ENCODE measurements around the gene PLXNA2.

The PLXNA2 gene

DNA sequence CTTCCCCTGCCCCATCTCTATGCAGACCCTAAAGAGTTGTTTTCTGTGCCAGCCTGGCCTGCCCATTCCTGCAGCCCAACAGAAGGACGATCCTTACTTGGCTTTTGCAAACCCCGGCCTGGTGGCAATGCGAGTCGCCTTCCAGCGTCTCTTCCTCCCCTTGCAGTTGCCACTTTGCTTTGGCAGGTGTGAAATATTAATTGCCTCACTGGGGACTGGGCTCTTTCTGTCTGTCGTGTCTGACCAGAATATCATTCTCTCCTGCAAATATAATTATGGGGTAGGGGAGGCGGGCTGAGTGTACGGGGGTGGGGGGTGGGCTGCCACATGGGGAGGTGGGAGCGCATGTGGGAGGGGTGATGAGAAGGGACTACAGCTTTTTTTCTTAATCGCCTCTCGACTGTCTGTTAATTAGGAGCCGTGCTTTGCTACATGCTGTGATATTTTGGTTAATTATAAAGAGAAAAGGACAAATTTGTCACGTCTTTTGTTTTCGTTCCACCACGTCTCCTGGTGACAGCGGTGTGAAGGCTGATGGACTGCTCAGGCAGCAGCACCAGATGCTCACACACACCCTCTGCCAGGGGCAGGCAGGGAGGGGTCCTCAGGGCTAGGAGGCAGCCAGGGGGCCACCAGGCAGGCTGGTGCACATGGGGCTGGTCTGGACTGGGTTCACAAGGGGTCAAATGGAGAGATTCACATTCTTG, 253.2 kb downstream of the PLXNA2 start:
- no peak for TF ChIP-seq TAF1 (IDR thresholded peaks at IDR 0.05; ENCODE audit: borderline replicate concordance, insufficient read depth, low read length)
- TF ChIP-seq, protein P1, sequence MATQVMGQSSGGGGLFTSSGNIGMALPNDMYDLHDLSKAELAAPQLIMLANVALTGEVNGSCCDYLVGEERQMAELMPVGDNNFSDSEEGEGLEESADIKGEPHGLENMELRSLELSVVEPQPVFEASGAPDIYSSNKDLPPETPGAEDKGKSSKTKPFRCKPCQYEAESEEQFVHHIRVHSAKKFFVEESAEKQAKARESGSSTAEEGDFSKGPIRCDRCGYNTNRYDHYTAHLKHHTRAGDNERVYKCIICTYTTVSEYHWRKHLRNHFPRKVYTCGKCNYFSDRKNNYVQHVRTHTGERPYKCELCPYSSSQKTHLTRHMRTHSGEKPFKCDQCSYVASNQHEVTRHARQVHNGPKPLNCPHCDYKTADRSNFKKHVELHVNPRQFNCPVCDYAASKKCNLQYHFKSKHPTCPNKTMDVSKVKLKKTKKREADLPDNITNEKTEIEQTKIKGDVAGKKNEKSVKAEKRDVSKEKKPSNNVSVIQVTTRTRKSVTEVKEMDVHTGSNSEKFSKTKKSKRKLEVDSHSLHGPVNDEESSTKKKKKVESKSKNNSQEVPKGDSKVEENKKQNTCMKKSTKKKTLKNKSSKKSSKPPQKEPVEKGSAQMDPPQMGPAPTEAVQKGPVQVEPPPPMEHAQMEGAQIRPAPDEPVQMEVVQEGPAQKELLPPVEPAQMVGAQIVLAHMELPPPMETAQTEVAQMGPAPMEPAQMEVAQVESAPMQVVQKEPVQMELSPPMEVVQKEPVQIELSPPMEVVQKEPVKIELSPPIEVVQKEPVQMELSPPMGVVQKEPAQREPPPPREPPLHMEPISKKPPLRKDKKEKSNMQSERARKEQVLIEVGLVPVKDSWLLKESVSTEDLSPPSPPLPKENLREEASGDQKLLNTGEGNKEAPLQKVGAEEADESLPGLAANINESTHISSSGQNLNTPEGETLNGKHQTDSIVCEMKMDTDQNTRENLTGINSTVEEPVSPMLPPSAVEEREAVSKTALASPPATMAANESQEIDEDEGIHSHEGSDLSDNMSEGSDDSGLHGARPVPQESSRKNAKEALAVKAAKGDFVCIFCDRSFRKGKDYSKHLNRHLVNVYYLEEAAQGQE (IDR thresholded peaks at IDR 0.05; ENCODE audit: insufficient read depth in 1 of 2, low read depth in 2 of 2, low read length in 2 of 2) = no peak
- TF ChIP-seq SIN3A (IDR thresholded peaks at IDR 0.05; ENCODE audit: borderline replicate concordance, insufficient read depth, low read length) = no peak
- TF ChIP-seq FOXP2 (optimal IDR thresholded peaks at IDR 0.05; ENCODE audit: borderline replicate concordance, extremely low read depth, extremely low read length, insufficient read depth) = no peak
- TF ChIP-seq POLR2AphosphoS5 (IDR thresholded peaks at IDR 0.05; ENCODE audit: low read depth, low read length) = no peak

DNA sequence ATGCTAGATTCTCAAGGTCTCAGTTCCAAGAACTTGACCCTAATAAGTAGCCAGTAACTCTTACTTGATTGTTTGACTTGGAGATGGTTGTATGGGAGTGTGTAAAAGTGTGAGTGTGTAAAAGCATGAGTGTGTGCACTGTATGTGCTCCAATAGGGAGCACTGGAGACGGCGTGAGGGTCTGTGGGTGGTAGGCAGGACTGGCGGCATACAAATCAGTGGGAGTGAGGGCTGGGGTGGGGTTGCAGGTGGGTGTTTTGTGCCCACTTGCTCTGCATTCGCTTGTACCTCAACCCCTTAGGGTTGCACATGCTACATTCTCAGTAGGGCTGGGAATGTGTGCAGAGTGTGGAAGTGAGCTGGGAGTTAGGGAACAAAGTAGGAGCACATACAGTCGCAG, 253.7 kb downstream of the PLXNA2 start:
- TF ChIP-seq FOXP2 (optimal IDR thresholded peaks at IDR 0.05; ENCODE audit: borderline replicate concordance, extremely low read depth, extremely low read length, insufficient read depth) (no peak), POLR2AphosphoS5 (IDR thresholded peaks at IDR 0.05; ENCODE audit: low read depth, low read length) (no peak), TAF1 (IDR thresholded peaks at IDR 0.05; ENCODE audit: borderline replicate concordance, insufficient read depth, low read length) (no peak), SIN3A (IDR thresholded peaks at IDR 0.05; ENCODE audit: borderline replicate concordance, insufficient read depth, low read length) (no peak)
- TF ChIP-seq, protein P1 (IDR thresholded peaks at IDR 0.05; ENCODE audit: insufficient read depth in 1 of 2, low read depth in 2 of 2, low read length in 2 of 2) = no peak

DNA sequence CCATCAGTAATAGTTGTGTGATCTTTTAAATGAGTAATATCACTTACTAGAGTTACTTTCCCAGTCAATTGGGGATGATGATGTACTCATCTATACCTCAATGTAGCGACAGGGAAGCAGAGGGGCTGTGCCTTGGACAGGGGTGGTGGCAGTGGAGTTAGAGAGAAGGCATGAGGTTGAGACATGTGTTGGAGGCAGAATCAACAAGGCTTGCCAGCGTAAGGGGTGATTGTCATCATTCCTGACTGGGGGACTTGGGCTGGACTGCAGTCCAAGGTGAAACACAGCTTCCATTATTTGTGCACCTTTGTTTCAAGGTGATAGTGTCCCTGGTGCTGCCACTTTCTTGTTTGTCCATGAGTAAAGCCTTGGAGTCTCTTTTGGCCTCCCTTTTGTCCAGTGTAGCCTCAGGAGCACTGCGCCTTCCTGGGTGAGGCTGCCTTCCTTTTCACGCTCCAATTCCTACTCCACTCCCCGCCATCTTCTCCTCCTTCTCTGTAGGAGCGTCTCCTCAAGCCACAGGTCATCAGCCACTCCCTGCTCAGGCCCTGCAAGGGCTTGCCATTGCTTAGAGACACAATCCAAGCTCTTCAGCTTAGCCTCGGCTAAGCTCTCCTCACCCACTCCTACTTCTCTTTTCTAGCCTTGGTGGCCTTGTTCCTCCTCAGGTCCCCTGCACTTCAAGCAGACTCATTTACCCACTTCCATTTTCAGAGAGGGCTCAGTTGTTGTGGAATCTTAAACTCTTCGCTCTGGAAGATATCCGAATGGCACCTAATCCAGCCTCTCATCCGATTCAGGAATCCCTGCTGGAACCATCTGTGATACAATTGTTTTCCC, 255.6 kb downstream of the PLXNA2 start:
- no peak for TF ChIP-seq SIN3A (IDR thresholded peaks at IDR 0.05; ENCODE audit: borderline replicate concordance, insufficient read depth, low read length)
- TF ChIP-seq TAF1 (IDR thresholded peaks at IDR 0.05; ENCODE audit: borderline replicate concordance, insufficient read depth, low read length) = no peak
- no peak for TF ChIP-seq FOXP2 (optimal IDR thresholded peaks at IDR 0.05; ENCODE audit: borderline replicate concordance, extremely low read depth, extremely low read length, insufficient read depth)
- TF ChIP-seq POLR2AphosphoS5 (IDR thresholded peaks at IDR 0.05; ENCODE audit: low read depth, low read length) = no peak
- TF ChIP-seq, protein P1 (IDR thresholded peaks at IDR 0.05; ENCODE audit: insufficient read depth in 1 of 2, low read depth in 2 of 2, low read length in 2 of 2) = no peak

DNA sequence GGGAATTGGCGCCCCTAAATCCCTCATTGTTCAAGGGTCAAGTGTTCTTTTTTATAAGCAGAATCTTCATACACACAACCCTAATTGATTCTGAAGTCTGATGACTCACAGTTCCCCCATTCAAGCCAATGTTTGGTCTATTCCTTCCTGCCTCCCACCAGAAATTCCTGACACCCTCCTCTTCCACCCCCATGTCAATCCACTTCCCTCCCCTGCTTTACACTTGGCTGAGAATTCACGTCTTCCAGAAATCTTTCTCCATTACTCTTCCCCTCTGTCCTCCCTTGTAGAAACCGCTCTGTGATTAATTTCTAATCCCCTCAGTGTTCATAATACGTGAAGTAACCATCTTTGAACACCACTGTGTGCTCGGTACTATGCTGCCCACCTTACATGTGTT, 257.0 kb downstream of the PLXNA2 start:
- TF ChIP-seq FOXP2 (optimal IDR thresholded peaks at IDR 0.05; ENCODE audit: borderline replicate concordance, extremely low read depth, extremely low read length, insufficient read depth) (no peak), SIN3A (IDR thresholded peaks at IDR 0.05; ENCODE audit: borderline replicate concordance, insufficient read depth, low read length) (no peak), TAF1 (IDR thresholded peaks at IDR 0.05; ENCODE audit: borderline replicate concordance, insufficient read depth, low read length) (no peak), POLR2AphosphoS5 (IDR thresholded peaks at IDR 0.05; ENCODE audit: low read depth, low read length) (no peak)
- TF ChIP-seq, protein P1 (IDR thresholded peaks at IDR 0.05; ENCODE audit: insufficient read depth in 1 of 2, low read depth in 2 of 2, low read length in 2 of 2) = no peak
